NCI-H82 treated with DMSO at 0.1 percent for 48 hours (cell line): ENCODE results near the gene NKD1.
"Not testable (repeated sequence)": the region's sequence is repeated elsewhere in the genome, so short reads cannot be mapped to it uniquely, and the experiment has no call there.

Experiments
- DNase-seq: peaks from one replicate; lab custom pipeline; 2025; ENCODE audit not compliant: unreplicated experiment; lab: John Stamatoyannopoulos, UW

The NKD1 gene

GRCh38 chr16:50548125-50548908 lies at the start of gene NKD1:
NKD1 (plus strand) TSS chr16:50548396; CDS start chr16:50548554, 158 bp downstream.
- DNase-seq, result no peak

GRCh38 chr16:50498431-50499155 lies 49.6 kb upstream of the NKD1 start:
- DNase-seq, result no peak

- no peak for DNase-seq
Observed at GRCh38 chr16:50499254-50499653, 48.9 kb upstream of the NKD1 start.

- DNase-seq, result no peak
Observed at GRCh38 chr16:50500171-50500874, 47.9 kb upstream of the NKD1 start.

- DNase-seq, result no peak
Observed at GRCh38 chr16:50501251-50501650, 46.9 kb upstream of the NKD1 start.

- no peak for DNase-seq
Observed at GRCh38 chr16:50501986-50502615, 46.1 kb upstream of the NKD1 start.

- DNase-seq, result peak; percentile 45
Observed at GRCh38 chr16:50502616-50503011, 45.6 kb upstream of the NKD1 start.

GRCh38 chr16:50503868-50504531 lies 44.2 kb upstream of the NKD1 start:
- not testable (repeated sequence) for DNase-seq

- DNase-seq, result no peak
Observed at GRCh38 chr16:50505115-50505514, 43.1 kb upstream of the NKD1 start.

- DNase-seq, result peak; percentile 89
Observed at GRCh38 chr16:50505714-50506542, 42.3 kb upstream of the NKD1 start.

GRCh38 chr16:50506543-50506937 lies 41.7 kb upstream of the NKD1 start:
- DNase-seq, result no peak

- DNase-seq, result no peak
Observed at GRCh38 chr16:50507397-50507796, 40.8 kb upstream of the NKD1 start.

GRCh38 chr16:50509521-50510341 lies 38.5 kb upstream of the NKD1 start:
- DNase-seq, result peak; percentile 25

GRCh38 chr16:50515218-50515617 lies 33.0 kb upstream of the NKD1 start:
- no peak for DNase-seq

GRCh38 chr16:50516401-50516800 lies 31.8 kb upstream of the NKD1 start:
- no peak for DNase-seq

GRCh38 chr16:50516890-50517289 lies 31.3 kb upstream of the NKD1 start:
- DNase-seq, result no peak

- DNase-seq, result no peak
Observed at GRCh38 chr16:50517450-50518252, 30.5 kb upstream of the NKD1 start.

- DNase-seq, result no peak
Observed at GRCh38 chr16:50519001-50519400, 29.2 kb upstream of the NKD1 start.
